ENCODE results near the gene KAT6B. TPM values are rescaled to one million over a fixed set of nuclear protein-coding genes. Genes with fewer than 3 reads are reported as not detected.

KAT6B gene
- total RNA-seq, 1 donor from 2014 or later: 21.7 TPM

GRCh38 chr10:74910241-74910975 lies 84.0 kb downstream of the KAT6B start:
- Histone ChIP-seq H3K9ac (ENCODE audit: low read length) (no peak overlapping the region), H3K36me3 (ENCODE audit: insufficient read depth, low read length) (no peaks in the 10 kb centered on the region), H3K79me2 (ENCODE audit: insufficient read depth, low read length) (peaks cover 20% of the 10 kb centered on the region), H3K4me3 (ENCODE audit: insufficient read depth, low read depth, low read length) (no peak overlapping the region), H3K27me3 (ENCODE audit: insufficient read depth, low read length) (no peaks in the 10 kb centered on the region), H3K27ac (ENCODE audit: low read depth, low read length) (no peak overlapping the region), H3K9me3 (ENCODE audit: insufficient read depth, low read depth, low read length) (no peaks in the 10 kb centered on the region), H4K20me1 (ENCODE audit: insufficient read depth, low read length) (peaks cover 49% of the 10 kb centered on the region), H2AFZ (ENCODE audit: low read depth, low read length) (no peak overlapping the region), H3K4me2 (ENCODE audit: low read length) (no peak overlapping the region), H3K4me1 (ENCODE audit: insufficient read depth, low read length) (no peaks in the 10 kb centered on the region)
- DNase-seq (ENCODE audit: low read depth) (no peak), FAIRE-seq (no peak)
- peaks cover 9% of the 10 kb centered on the region for H3K4me1 Mint-ChIP-seq (ENCODE audit: low read depth, unreplicated experiment)
- no peaks in the 10 kb centered on the region for H3K9me3 Mint-ChIP-seq (ENCODE audit: unreplicated experiment)
- H3K27ac Mint-ChIP-seq (ENCODE audit: unreplicated experiment): no peak overlapping the region
- peaks cover 1% of the 10 kb centered on the region for H3K36me3 Mint-ChIP-seq (ENCODE audit: low read depth, unreplicated experiment)
- TF ChIP-seq CTCF (IDR thresholded peaks at IDR 0.05; ENCODE audit: insufficient read depth, low read depth, low read length) (no peak), EZH2 (IDR thresholded peaks at IDR 0.05; ENCODE audit: insufficient read depth, low read length) (no peak)
- no peaks in the 10 kb centered on the region for H3K27me3 Mint-ChIP-seq (ENCODE audit: low read depth, unreplicated experiment)
- no peak overlapping the region for H3K4me3 Mint-ChIP-seq (ENCODE audit: unreplicated experiment)

- no peak overlapping the region for H2AFZ ChIP-seq (ENCODE audit: low read depth, low read length)
- H3K4me1 Mint-ChIP-seq (ENCODE audit: low read depth, unreplicated experiment): peaks cover 9% of the 10 kb centered on the region
- no peak for DNase-seq (ENCODE audit: low read depth)
- no peak for TF ChIP-seq EZH2 (IDR thresholded peaks at IDR 0.05; ENCODE audit: insufficient read depth, low read length)
- TF ChIP-seq CTCF (IDR thresholded peaks at IDR 0.05; ENCODE audit: insufficient read depth, low read depth, low read length): no peak
- no peak overlapping the region for H3K27ac Mint-ChIP-seq (ENCODE audit: unreplicated experiment)
- FAIRE-seq: no peak
- no peak overlapping the region for H3K27ac ChIP-seq (ENCODE audit: low read depth, low read length)
- H4K20me1 ChIP-seq (ENCODE audit: insufficient read depth, low read length): peaks cover 49% of the 10 kb centered on the region
- H3K9ac ChIP-seq (ENCODE audit: low read length): no peak overlapping the region
- no peaks in the 10 kb centered on the region for H3K27me3 ChIP-seq (ENCODE audit: insufficient read depth, low read length)
- no peak overlapping the region for H3K4me3 Mint-ChIP-seq (ENCODE audit: unreplicated experiment)
- no peaks in the 10 kb centered on the region for H3K27me3 Mint-ChIP-seq (ENCODE audit: low read depth, unreplicated experiment)
- H3K4me2 ChIP-seq (ENCODE audit: low read length): no peak overlapping the region
- H3K79me2 ChIP-seq (ENCODE audit: insufficient read depth, low read length): peaks cover 22% of the 10 kb centered on the region
- no peaks in the 10 kb centered on the region for H3K36me3 ChIP-seq (ENCODE audit: insufficient read depth, low read length)
- no peaks in the 10 kb centered on the region for H3K4me1 ChIP-seq (ENCODE audit: insufficient read depth, low read length)
- H3K9me3 ChIP-seq (ENCODE audit: insufficient read depth, low read depth, low read length): no peaks in the 10 kb centered on the region
- no peaks in the 10 kb centered on the region for H3K9me3 Mint-ChIP-seq (ENCODE audit: unreplicated experiment)
- no peak overlapping the region for H3K4me3 ChIP-seq (ENCODE audit: insufficient read depth, low read depth, low read length)
- peaks cover 1% of the 10 kb centered on the region for H3K36me3 Mint-ChIP-seq (ENCODE audit: low read depth, unreplicated experiment)
Measured at GRCh38 chr10:74910976-74911350, 84.6 kb downstream of the KAT6B start.

- no peak overlapping the region for H3K4me2 ChIP-seq (ENCODE audit: low read length)
- H3K79me2 ChIP-seq (ENCODE audit: insufficient read depth, low read length): peaks cover 28% of the 10 kb centered on the region
- no peak for TF ChIP-seq EZH2 (IDR thresholded peaks at IDR 0.05; ENCODE audit: insufficient read depth, low read length)
- no peak for TF ChIP-seq CTCF (IDR thresholded peaks at IDR 0.05; ENCODE audit: insufficient read depth, low read depth, low read length)
- H3K9me3 Mint-ChIP-seq (ENCODE audit: unreplicated experiment): no peaks in the 10 kb centered on the region
- no peaks in the 10 kb centered on the region for H3K9me3 ChIP-seq (ENCODE audit: insufficient read depth, low read depth, low read length)
- no peak overlapping the region for H3K9ac ChIP-seq (ENCODE audit: low read length)
- H3K4me1 ChIP-seq (ENCODE audit: insufficient read depth, low read length): no peaks in the 10 kb centered on the region
- DNase-seq (ENCODE audit: low read depth) (no peak), FAIRE-seq (no peak)
- H4K20me1 ChIP-seq (ENCODE audit: insufficient read depth, low read length): peaks cover 41% of the 10 kb centered on the region
- no peak overlapping the region for H3K27ac Mint-ChIP-seq (ENCODE audit: unreplicated experiment)
- no peaks in the 10 kb centered on the region for H3K27me3 ChIP-seq (ENCODE audit: insufficient read depth, low read length)
- H3K36me3 ChIP-seq (ENCODE audit: insufficient read depth, low read length): no peaks in the 10 kb centered on the region
- no peak overlapping the region for H2AFZ ChIP-seq (ENCODE audit: low read depth, low read length)
- H3K4me1 Mint-ChIP-seq (ENCODE audit: low read depth, unreplicated experiment): peaks cover 9% of the 10 kb centered on the region
- no peak overlapping the region for H3K4me3 Mint-ChIP-seq (ENCODE audit: unreplicated experiment)
- no peaks in the 10 kb centered on the region for H3K27me3 Mint-ChIP-seq (ENCODE audit: low read depth, unreplicated experiment)
- no peak overlapping the region for H3K4me3 ChIP-seq (ENCODE audit: insufficient read depth, low read depth, low read length)
- no peak overlapping the region for H3K27ac ChIP-seq (ENCODE audit: low read depth, low read length)
- peaks cover 1% of the 10 kb centered on the region for H3K36me3 Mint-ChIP-seq (ENCODE audit: low read depth, unreplicated experiment)
Measured at GRCh38 chr10:74912182-74912581, 85.8 kb downstream of the KAT6B start.

All from astrocyte (in vitro differentiated cells and primary cell).